Stimulated activated CD8-positive, alpha-beta memory T cell treated with anti-CD3 and anti-CD28 coated beads, Interleukin-7, amount 100 ng/mL, for 24 hours (primary cell): ENCODE results near the gene GPR39.

ENCODE experiments used
- DNase-seq: peaks from one replicate; pipeline ENCODE4 v3.0.0-alpha.2; 2020; ENCODE audit warnings: low read depth

The GPR39 gene

DNA sequence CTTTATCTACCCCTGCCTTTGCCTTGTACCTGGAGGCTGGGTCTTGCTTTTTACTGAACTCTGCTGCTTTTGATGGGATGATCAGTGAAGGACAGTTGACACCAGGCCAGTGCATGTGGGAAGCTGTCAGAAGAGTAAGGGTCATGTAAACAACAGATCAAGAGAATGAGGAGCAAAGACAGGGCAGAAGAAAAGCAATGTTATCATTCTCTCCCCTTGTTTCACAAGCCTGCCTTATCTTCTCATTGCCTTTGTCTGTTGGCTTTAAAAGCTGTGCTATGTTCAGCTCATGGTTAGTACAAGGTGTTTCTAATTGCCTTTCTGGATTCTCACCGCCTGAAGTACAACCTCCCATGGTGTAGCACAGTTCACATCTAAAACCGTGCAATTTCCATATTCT is 225.8 kb downstream of the GPR39 start:
- DNase-seq: no peak

GRCh38 chr2:132645176-132645575 is 228.6 kb downstream of the GPR39 start:
- no peak for DNase-seq

- DNase-seq: no peak
Observed at GRCh38 chr2:132645722-132646539, 229.3 kb downstream of the GPR39 start.

DNA sequence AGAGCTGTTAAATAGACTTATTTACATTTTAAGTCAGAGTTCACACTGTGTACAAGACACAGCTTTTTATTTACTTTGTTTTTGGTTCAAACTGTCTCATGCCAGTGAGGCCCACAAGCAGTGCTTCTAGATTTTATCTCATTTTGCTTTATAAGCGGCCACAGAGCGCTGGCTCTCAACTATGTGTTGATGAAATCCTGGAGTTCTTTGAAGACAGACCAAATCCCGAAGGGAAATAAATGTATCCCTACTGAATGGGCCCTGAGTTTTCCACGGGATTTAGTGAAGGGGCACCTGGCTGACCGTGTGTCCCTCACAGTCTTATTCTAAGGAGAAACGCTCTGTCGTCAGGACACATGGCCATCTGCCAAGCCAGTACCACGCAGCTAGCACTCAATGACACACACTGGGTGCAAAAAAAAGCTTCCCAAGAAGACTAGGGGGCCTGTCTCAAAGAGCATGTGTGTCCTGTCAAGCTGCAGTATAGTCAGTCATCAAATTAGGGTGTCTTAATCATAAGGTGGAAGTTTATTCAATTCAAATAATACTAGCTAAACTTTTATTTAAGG is 230.0 kb downstream of the GPR39 start:
- DNase-seq: no peak

DNA sequence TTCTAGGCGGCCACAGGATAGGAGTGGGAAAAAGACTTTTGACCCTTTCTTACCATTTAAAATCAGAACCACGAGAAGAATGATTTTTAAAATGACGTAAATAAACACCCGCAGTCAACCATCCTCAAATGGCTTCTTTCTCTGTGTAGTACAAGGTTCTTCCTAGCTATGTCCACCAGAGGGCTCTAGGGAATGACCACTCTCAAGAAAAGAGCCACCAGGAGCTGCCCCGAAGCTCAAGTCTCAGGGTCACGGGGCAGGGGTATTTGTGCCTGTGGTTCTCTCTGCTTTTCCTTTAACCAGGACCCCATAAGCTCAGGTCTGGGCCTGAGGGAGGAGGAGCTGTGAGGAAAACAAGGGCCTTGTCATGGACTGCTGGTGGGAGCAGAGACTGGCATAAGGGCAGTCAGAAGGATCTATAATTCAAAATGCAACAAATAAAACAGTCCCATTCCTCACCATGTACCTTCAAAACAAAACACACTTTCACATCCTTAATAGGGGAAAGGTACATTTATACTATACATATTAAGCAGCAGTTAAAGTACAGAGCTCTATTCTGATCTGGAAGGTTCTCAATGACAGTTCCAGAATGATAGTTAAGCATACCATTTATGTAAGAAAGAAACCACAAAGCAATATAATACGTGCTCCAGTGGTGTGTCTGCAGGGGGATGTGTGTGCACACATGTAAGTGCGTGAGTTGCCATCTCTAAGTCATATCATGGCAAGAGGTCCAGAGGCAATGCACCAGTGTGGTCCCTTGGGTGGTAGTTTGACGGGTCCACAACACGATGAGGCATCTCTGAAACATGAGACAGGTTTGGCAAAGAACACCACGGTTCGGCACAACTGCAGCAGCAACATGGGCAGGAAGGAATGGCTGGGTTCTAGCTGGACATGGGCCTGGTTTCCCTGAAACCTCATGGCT is 234.8 kb downstream of the GPR39 start:
- DNase-seq: no peak

GRCh38 chr2:132652474-132652873 is 235.9 kb downstream of the GPR39 start:
- DNase-seq: no peak

GRCh38 chr2:132654335-132654734 is 237.7 kb downstream of the GPR39 start:
- DNase-seq: no peak

DNA sequence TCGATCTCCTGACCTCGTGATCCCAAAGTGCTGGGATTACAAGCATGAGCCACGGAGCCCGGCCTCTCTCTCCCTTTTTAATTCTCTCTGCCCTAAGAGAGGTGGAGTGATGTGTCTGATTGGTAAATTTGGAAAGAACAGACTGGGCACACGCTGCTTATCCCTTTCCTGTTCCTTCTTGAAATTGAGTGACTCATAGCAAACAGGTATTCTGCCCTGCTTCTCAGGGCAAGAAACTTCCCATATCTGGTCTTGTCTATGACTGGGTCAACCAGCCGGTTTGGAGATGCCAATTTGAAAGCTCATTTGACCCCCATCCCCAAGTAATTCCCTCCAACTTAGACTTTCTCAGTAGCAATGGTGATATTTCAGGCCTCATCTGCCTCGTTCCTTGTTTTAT is 238.4 kb downstream of the GPR39 start:
- DNase-seq: no peak

GRCh38 chr2:132656266-132656975 is 239.8 kb downstream of the GPR39 start:
- DNase-seq: no peak

GRCh38 chr2:132659331-132659730 is 242.7 kb downstream of the GPR39 start:
- DNase-seq: no peak

DNA sequence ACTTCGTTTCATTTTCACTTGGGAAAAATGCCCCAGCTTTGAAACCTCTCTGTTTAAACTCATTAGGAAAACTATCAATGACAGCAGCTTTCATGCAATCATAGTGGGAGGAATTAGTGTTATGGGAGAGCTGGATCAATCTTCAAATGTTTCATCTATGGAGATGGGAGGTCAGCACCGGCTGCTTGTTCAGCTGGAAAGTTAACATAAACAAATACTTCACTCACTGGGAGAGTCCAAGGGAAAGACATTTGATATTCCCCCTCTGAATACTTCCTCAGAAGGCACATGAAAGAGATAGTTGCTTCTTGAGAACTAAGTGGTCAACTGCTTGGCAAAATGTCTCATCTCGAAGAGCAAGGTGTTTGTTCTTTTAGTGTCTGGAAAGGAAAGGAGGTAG is 246.1 kb downstream of the GPR39 start:
- no peak for DNase-seq

DNA sequence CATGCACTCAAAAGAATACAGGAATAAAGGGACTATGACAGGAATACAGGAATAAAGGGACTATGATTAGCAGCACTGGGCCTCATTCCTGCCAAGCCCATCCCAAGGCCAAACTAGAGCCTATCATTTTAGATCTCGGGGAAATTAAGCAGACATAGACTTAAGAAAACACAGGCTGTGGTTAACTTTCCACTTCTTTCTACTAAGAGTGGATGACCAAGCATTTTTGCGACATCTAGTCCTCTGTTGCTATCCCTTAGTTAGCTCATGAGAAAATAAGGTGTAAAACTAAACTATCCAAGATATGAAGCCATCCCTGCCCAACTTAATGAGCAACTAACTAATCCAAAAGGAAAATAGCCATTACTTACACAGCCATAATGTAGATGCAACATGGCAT is 247.5 kb downstream of the GPR39 start:
- DNase-seq: no peak

- DNase-seq: no peak
Observed at GRCh38 chr2:132665401-132666140, 249.0 kb downstream of the GPR39 start.

DNA sequence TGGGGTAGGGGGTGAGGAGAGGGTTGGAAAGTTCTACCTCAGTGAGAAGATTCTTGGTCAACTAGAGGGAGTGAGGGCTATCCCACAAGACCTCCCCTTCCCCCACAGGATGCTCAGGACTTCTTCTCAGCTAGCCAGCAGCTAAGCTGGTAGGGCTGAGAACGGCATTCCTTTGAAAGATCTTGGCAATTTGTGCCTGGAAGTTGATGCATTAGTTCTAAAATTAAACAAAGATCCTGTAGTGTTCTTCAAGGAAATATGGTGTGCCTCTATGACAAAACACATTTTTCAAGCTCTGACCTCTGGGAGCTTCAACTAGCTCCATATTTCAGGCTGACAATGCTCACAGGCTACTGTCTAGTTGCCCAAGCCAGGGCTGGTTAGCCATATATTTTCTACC is 251.1 kb downstream of the GPR39 start:
- DNase-seq: no peak

- no peak for DNase-seq
Observed at GRCh38 chr2:132668189-132668823, 251.7 kb downstream of the GPR39 start.

GRCh38 chr2:132668987-132669907 is 252.6 kb downstream of the GPR39 start:
- DNase-seq: no peak

- no peak for DNase-seq
Observed at GRCh38 chr2:132669908-132670495, 253.4 kb downstream of the GPR39 start, which contains the start of gene LYPD1. LYPD1 (minus strand) TSS chr2:132670205; CDS start chr2:132669932, 273 bp downstream.

GRCh38 chr2:132670496-132671150 is 254.0 kb downstream of the GPR39 start:
- no peak for DNase-seq
